Pancreas (tissue), 10 donors: ENCODE measurements around the gene RABGGTA. TPM values are rescaled to one million over a fixed set of nuclear protein-coding genes. Genes with fewer than 3 reads are reported as not detected.

Source experiments
- ATAC-seq, 4 donors: fragments of 200-7000 bp; cut with Tn5 transposase; one replicate each; pipeline versions ENCODE4 v1.8.0 to v1.9.1; 2020; ENCODE audit warnings: mild to moderate bottlenecking in 4 of 4, moderate library complexity in 4 of 4
- DNase-seq, 6 donors: peaks; one replicate each; pipeline ENCODE4 v3.0.0-alpha.2; 2020
- FAIRE-seq: peaks from 2 replicates; lab custom pipeline; 2012; peaks lifted over from hg19 to GRCh38; lab: Jason Lieb, UNC
- H3K27ac ChIP-seq, 4 donors: fragments of 200-600 bp; sonication (generic); 1 replicate in 3 of 4; 2 replicates in 1 of 4; pipeline versions ENCODE4 v1.5.0 to v1.8.0; 2020
- H3K27me3 ChIP-seq, 4 donors: fragments of 200-600 bp; one replicate each; pipeline ENCODE4 v1.8.0; 2021
- H3K36me3 ChIP-seq, 3 donors: fragments of 200-600 bp; sonication (generic) in 1 of 3; one replicate each; pipeline versions ENCODE4 v1.5.0 to v1.8.0; 2020 to 2021
- H3K4me1 ChIP-seq, 3 donors: fragments of 200-600 bp; one replicate each; pipeline ENCODE4 v1.8.0; 2021
- H3K4me3 ChIP-seq, 4 donors: fragments of 200-600 bp; sonication (generic) in 2 of 4; one replicate each; pipeline versions ENCODE4 v1.5.0 to v1.8.0; 2020 to 2021
- H3K9me3 ChIP-seq, 4 donors: fragments of 200-600 bp; one replicate each; pipeline ENCODE4 v1.8.0; 2021
- CTCF ChIP-seq, 4 donors: fragments of 200-600 bp; sonication (generic) in 3 of 4; IDR thresholded peaks; one replicate each; pipeline versions ENCODE4 v1.5.0 to v1.8.0; 2021; ENCODE audit warnings: antibody characterized with exemption in 4 of 4
- WGBS, 2 donors: extraction: QIAGEN DNeasy Blood & Tissue Kit; methylation state at CpG; one replicate each; pipeline ENCODE4 v1.1.7; 2013; 5-methylcytosine and 5-hydroxymethylcytosine counted together
- intact Hi-C, 3 donors: fragments of 100-400 bp; cut with DNase I; formaldehyde crosslinking; loops; one replicate each; pipeline versions ENCODE4 v1.11.1 to v1.14.2; 2022
- polyA plus RNA-seq, 2 donors: library from polyadenylated mRNA; stranded (reverse); fragments of 200-250 nt; gene quantifications; one replicate each; pipeline ENCODE4 v1.2.3, GENCODE V29; 2013
- total RNA-seq, 6 donors: library from RNA; stranded (reverse); fragmentation: NEBNext Ultra II Directional in 4 of 6; extraction: Animal tissue kit (Norgen Biotek cat#: 25700) in 4 of 6; gene quantifications; one replicate each; pipeline versions ENCODE4 v1.2.1 to v1.2.4, GENCODE V29; 2021 to 2023
- donor health status: healthy with polysubstance abuse.
- donor health status: DM: no; HTN: no; CAD: no; lungs with moderate emphysema.
- donor health status: DM: no; HTN: no; CAD: no.
- donor health status: control.
- donor health status: control.
- donor health status: Bipolar disorder and iron deficiency.
- donor health status: DM: yes; HTN: yes; CAD: no.
- donor health status: DM: no; HTN: no; CAD: no.
- donor health status: DM: no; HTN: no; CAD: no.
- donor health status: DM: yes; HTN: yes; CAD: no.

The RABGGTA gene
- total and polyA plus RNA-seq, 8 donors = 15.4 to 51.5 (median 19.9) TPM

- no peak for FAIRE-seq
- H3K36me3 ChIP-seq = peaks cover 0 to 25% (median 8%) of the 10 kb centered on the region in 3 donors
- H3K27me3 ChIP-seq = no peaks in the 10 kb centered on the region
- DNase-seq = peak in 4 of 6 donors; percentile 14 to 69 (median 53)
- intact Hi-C loops = loop anchor here in 1 of 3 donors (5.0 kb wide), 1 partner anchor 49 kb away; no protein-coding TSS in a partner anchor
- H3K9me3 ChIP-seq = no peaks in the 10 kb centered on the region
- H3K27ac ChIP-seq = peak overlapping the region in 1 of 4 donors; percentile 4
- 58 to 60% methylated on average over 12 of the region's 12 CpGs for WGBS, 2 donors
- no peak overlapping the region for H3K4me3 ChIP-seq
- ATAC-seq = peak; percentile 41 to 68 (median 63)
- TF ChIP-seq CTCF (IDR thresholded peaks at IDR 0.05) = peak; percentile 40 to 64 (median 59)
- H3K4me1 ChIP-seq = peaks cover 9 to 29% (median 13%) of the 10 kb centered on the region in 3 donors
Observed at GRCh38 chr14:24296341-24297157, 25.2 kb upstream of the RABGGTA start.

GRCh38 chr14:24293525-24293924 lies 22.1 kb upstream of the RABGGTA start:
- DNase-seq (no peak), FAIRE-seq (no peak), ATAC-seq (no peak)
- intact Hi-C loops = no loop called here
- H3K27me3 ChIP-seq = no peaks in the 10 kb centered on the region
- peaks cover 0 to 18% (median 11%) of the 10 kb centered on the region in 3 donors for H3K4me1 ChIP-seq
- no peak overlapping the region for H3K4me3 ChIP-seq
- H3K27ac ChIP-seq = no peak overlapping the region
- WGBS, 2 donors = 92 to 97% methylated on average over 2 of the region's 2 CpGs
- no peak for TF ChIP-seq CTCF (IDR thresholded peaks at IDR 0.05)
- no peaks in the 10 kb centered on the region for H3K9me3 ChIP-seq
- peaks cover 0 to 34% (median 8%) of the 10 kb centered on the region in 3 donors for H3K36me3 ChIP-seq

- TF ChIP-seq CTCF (IDR thresholded peaks at IDR 0.05) = no peak
- intact Hi-C loops = no loop called here
- Histone ChIP-seq H3K4me1 (peaks cover 0 to 5% (median 5%) of the 10 kb centered on the region in 3 donors), H3K27me3 (no peaks in the 10 kb centered on the region), H3K36me3 (peaks cover 0 to 34% (median 8%) of the 10 kb centered on the region in 3 donors), H3K4me3 (no peak overlapping the region), H3K27ac (no peak overlapping the region), H3K9me3 (no peaks in the 10 kb centered on the region)
- ATAC-seq = no peak
- 90 to 91% methylated on average over 11 of the region's 11 CpGs for WGBS, 2 donors
- no peak for FAIRE-seq
- DNase-seq = peak in 1 of 6 donors; percentile 32
Observed at GRCh38 chr14:24292118-24292807, 20.9 kb upstream of the RABGGTA start.

GRCh38 chr14:24291446-24292117 lies 20.2 kb upstream of the RABGGTA start:
- ATAC-seq = no peak
- intact Hi-C loops = no loop called here
- no peak for TF ChIP-seq CTCF (IDR thresholded peaks at IDR 0.05)
- peaks cover 0 to 34% (median 8%) of the 10 kb centered on the region in 3 donors for H3K36me3 ChIP-seq
- no peak for DNase-seq
- H3K9me3 ChIP-seq = no peaks in the 10 kb centered on the region
- no peak for FAIRE-seq
- WGBS, 2 donors = 86 to 94% methylated on average over 3 of the region's 3 CpGs
- H3K27ac ChIP-seq = no peak overlapping the region
- H3K27me3 ChIP-seq = no peaks in the 10 kb centered on the region
- peaks cover 0 to under 1% (median 0%) of the 10 kb centered on the region in 3 donors for H3K4me1 ChIP-seq
- H3K4me3 ChIP-seq = no peak overlapping the region
